Panc1 (cell line): Measurements from ENCODE around the gene TRAF5. TPM values are rescaled to one million over a fixed set of nuclear protein-coding genes. Genes with fewer than 3 reads are reported as not detected.

Experiments
- ATAC-seq: fragments of 200-7000 bp; cut with Tn5 transposase; 2 replicates; pipeline ENCODE4 v1.9.1; 2020; ENCODE audit warnings: mild to moderate bottlenecking, moderate library complexity
- BruUV-seq: library from RNA; stranded (reverse); fragments of 400-500 nt; replicated peaks from 2 replicates; lab custom pipeline; 2021; lab: Mats Ljungman, UMichigan
- CTCF ChIA-PET: fragments of 300-600 bp; sonication (Branson Sonifier 250); formaldehyde crosslinking; loops from one replicate; lab custom pipeline; 2022; ENCODE audit warnings: antibody characterized with exemption; lab: Charles Lee
- POLR2A ChIA-PET: fragments of 300-600 bp; sonication (Branson Sonifier 250); formaldehyde crosslinking; loops from one replicate; lab custom pipeline; 2022; ENCODE audit warnings: antibody characterized with exemption; lab: Charles Lee
- DNase-seq: peaks from one replicate; pipeline ENCODE4 v3.0.0-alpha.2; 2010; ENCODE audit warnings: low read depth, low spot score
- H3K27ac ChIP-seq: 2 replicates; pipeline ENCODE4 v1.5.1; 2011; ENCODE audit warnings: mild to moderate bottlenecking, low read length, inconsistent platforms
- H3K27me3 ChIP-seq: fragments of 200-500 bp; sonication (Bioruptor generic); 2 replicates; pipeline ENCODE4 v1.6.0; 2014; ENCODE audit warnings: low read length, inconsistent platforms; ENCODE audit not compliant: control insufficient read depth, insufficient read depth
- H3K36me3 ChIP-seq: fragments of 200-500 bp; sonication (Bioruptor generic); 2 replicates; pipeline ENCODE4 v1.5.1; 2014; ENCODE audit warnings: inconsistent platforms, mild to moderate bottlenecking, low read length, moderate library complexity; ENCODE audit not compliant: control insufficient read depth, insufficient read depth
- H3K4me1 ChIP-seq: 2 replicates; pipeline ENCODE4 v1.5.1; 2011; ENCODE audit warnings: inconsistent platforms, mild to moderate bottlenecking, low read length, moderate library complexity; ENCODE audit not compliant: control insufficient read depth, insufficient read depth
- H3K4me3 ChIP-seq, 2 experiments: 2 replicates each; pipeline ENCODE4 v1.5.1; 2011 to 2012; ENCODE audit warnings: low read depth in 2 of 2, low read length in 2 of 2, mild to moderate bottlenecking in 2 of 2, inconsistent platforms in 1 of 2, moderate library complexity in 1 of 2
- H3K9me3 ChIP-seq: fragments of 200-500 bp; sonication (Bioruptor generic); 2 replicates; pipeline ENCODE4 v1.5.1; 2014; ENCODE audit warnings: low read depth, mild to moderate bottlenecking, inconsistent platforms, low read length, moderate library complexity; ENCODE audit not compliant: control insufficient read depth, insufficient read depth
- CTCF ChIP-seq: fragments of 450-650 bp; IDR thresholded peaks from 2 replicates; pipeline ENCODE4 v1.5.1; 2017; ENCODE audit warnings: mild to moderate bottlenecking
- POLR2AphosphoS5 ChIP-seq: IDR thresholded peaks from 2 replicates; pipeline ENCODE4 v1.6.1; 2012; ENCODE audit warnings: mild to moderate bottlenecking, low read depth, low read length, moderate library complexity
- SIN3A ChIP-seq: IDR thresholded peaks from 2 replicates; pipeline ENCODE4 v1.6.1; 2012; ENCODE audit warnings: low read depth, mild to moderate bottlenecking, low read length, moderate library complexity, borderline replicate concordance; ENCODE audit not compliant: insufficient read depth
- TCF7L2 ChIP-seq: IDR thresholded peaks from 2 replicates; pipeline ENCODE4 v1.6.1; 2011; ENCODE audit warnings: mild to moderate bottlenecking, low read depth, low read length, inconsistent platforms
- in situ Hi-C: cut with HindIII; loops from 2 replicates; pipeline ENCODE4 v1.10.0; 2016; ENCODE audit warnings: low sequenced_read_pairs, low pct_unique_long_range_greater_than_20kb
- intact Hi-C: fragments of 100-400 bp; cut with micrococcal nuclease; formaldehyde crosslinking; loops from one replicate; pipeline ENCODE4 v1.10.0; 2022; ENCODE audit not compliant: unreplicated experiment
- total RNA-seq: library from RNA; stranded (reverse); gene quantifications from one replicate; pipeline ENCODE4 v1.2.1, GENCODE V29; 2021; ENCODE audit not compliant: unreplicated experiment
- TF ChIP-seq, protein P1 (sequence below), 2 experiments: IDR thresholded peaks; 2 replicates each; pipeline ENCODE4 v1.6.1; 2011 to 2012; ENCODE audit warnings: low read depth in 2 of 2, control low read depth in 1 of 2, low read length in 1 of 2, mild to moderate bottlenecking in 1 of 2, moderate library complexity in 1 of 2; ENCODE audit not compliant: insufficient read depth in 1 of 2

The TRAF5 gene
- total RNA-seq, 1 experiment from 2014 or later, result 10.5 TPM

DNA sequence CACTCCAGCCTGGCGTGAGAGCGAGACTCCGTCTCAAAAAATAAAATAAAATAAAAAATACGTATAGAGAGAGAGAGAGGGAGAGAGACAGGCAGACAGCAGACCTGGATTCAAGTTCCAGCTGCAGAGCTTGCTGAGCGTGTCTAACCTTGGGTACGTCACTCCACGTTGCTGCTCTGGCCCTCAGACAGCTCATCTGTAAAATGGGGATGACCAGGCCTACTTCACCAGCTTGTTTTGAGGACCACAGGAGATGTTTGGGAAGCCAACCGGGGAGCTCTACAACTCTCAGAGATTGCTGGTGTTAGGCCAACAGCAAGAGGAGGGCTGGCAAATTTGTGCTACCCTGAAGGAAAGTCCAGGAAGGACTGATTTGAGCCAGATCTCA is 499 bp upstream of the TRAF5 start:
- ChIA-PET CTCF (no interaction called here), POLR2A (no interaction called here)
- Histone ChIP-seq H3K4me1 (peaks cover 11% of the 10 kb centered on the region), H3K9me3 (no peaks in the 10 kb centered on the region), H3K4me3 (peak overlapping the region; percentile 62 to 76), H3K36me3 (no peaks in the 10 kb centered on the region), H3K27ac (peak overlapping the region; percentile 80), H3K27me3 (no peaks in the 10 kb centered on the region)
- DNase-seq, result peak; percentile 33
- no TSS peak for BruUV-seq
- TF ChIP-seq SIN3A, result no peak
- TF ChIP-seq, protein P1, sequence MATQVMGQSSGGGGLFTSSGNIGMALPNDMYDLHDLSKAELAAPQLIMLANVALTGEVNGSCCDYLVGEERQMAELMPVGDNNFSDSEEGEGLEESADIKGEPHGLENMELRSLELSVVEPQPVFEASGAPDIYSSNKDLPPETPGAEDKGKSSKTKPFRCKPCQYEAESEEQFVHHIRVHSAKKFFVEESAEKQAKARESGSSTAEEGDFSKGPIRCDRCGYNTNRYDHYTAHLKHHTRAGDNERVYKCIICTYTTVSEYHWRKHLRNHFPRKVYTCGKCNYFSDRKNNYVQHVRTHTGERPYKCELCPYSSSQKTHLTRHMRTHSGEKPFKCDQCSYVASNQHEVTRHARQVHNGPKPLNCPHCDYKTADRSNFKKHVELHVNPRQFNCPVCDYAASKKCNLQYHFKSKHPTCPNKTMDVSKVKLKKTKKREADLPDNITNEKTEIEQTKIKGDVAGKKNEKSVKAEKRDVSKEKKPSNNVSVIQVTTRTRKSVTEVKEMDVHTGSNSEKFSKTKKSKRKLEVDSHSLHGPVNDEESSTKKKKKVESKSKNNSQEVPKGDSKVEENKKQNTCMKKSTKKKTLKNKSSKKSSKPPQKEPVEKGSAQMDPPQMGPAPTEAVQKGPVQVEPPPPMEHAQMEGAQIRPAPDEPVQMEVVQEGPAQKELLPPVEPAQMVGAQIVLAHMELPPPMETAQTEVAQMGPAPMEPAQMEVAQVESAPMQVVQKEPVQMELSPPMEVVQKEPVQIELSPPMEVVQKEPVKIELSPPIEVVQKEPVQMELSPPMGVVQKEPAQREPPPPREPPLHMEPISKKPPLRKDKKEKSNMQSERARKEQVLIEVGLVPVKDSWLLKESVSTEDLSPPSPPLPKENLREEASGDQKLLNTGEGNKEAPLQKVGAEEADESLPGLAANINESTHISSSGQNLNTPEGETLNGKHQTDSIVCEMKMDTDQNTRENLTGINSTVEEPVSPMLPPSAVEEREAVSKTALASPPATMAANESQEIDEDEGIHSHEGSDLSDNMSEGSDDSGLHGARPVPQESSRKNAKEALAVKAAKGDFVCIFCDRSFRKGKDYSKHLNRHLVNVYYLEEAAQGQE (IDR thresholded peaks at IDR 0.05; ENCODE audit: insufficient read depth in 1 of 2, low read depth in 2 of 2, low read length in 1 of 2), result no peak
- in situ Hi-C loops, result no loop called here
- ATAC-seq, result peak; percentile 3; the same call in 1 of the 2 replicates
- intact Hi-C loops, result loop anchor here (5.0 to 10.0 kb wide), 2 partner anchors 59 to 331 kb away; no protein-coding TSS in a partner anchor

- POLR2A ChIA-PET, result no interaction called here
Observed at GRCh38 chr1:211327346-211327921, 801 bp downstream of the TRAF5 start.

More at GRCh38 chr1:211327346-211327921, 801 bp downstream of the TRAF5 start:
- Histone ChIP-seq H3K9me3 (no peaks in the 10 kb centered on the region), H3K36me3 (no peaks in the 10 kb centered on the region), H3K27me3 (no peaks in the 10 kb centered on the region), H3K27ac (peak overlapping the region; percentile 58), H3K4me1 (peaks cover 14% of the 10 kb centered on the region), H3K4me3 (peak overlapping the region; percentile 62 to 76)
- TF ChIP-seq, protein P1 (IDR thresholded peaks at IDR 0.05; ENCODE audit: insufficient read depth in 1 of 2, low read depth in 2 of 2, low read length in 1 of 2), result no peak
- no peak for TF ChIP-seq POLR2AphosphoS5
- TF ChIP-seq CTCF, result no peak
- no peak for TF ChIP-seq SIN3A
- TF ChIP-seq TCF7L2, result no peak
- no TSS peak for BruUV-seq
- DNase-seq (no peak), ATAC-seq (peak; percentile 19; the same call in 1 of the 2 replicates)
- in situ Hi-C loops (no loop called here), intact Hi-C loops (loop anchor here (5.0 to 10.0 kb wide), 2 partner anchors 57 to 330 kb away; no protein-coding TSS in a partner anchor)
- CTCF ChIA-PET, result interaction anchor here (0.9 kb wide), 1 partner anchor 56 kb away, joined by 3 read pairs; no protein-coding TSS in a partner anchor
